GM12864 (cell line): ENCODE results near the gene TAS2R60.

Source experiments
- DNase-seq: peaks from one replicate; pipeline ENCODE4 v3.0.0-alpha.2; 2011; ENCODE audit warnings: low read depth
- H3K4me3 ChIP-seq: 2 replicates; pipeline ENCODE4 v1.5.1; 2011; ENCODE audit warnings: mild to moderate bottlenecking, low read depth, low read length, control low read depth
- TF ChIP-seq, protein P1 (sequence below): IDR thresholded peaks from 2 replicates; pipeline ENCODE4 v1.5.1; 2011; ENCODE audit warnings: low read depth, mild to moderate bottlenecking, moderate library complexity, low read length, control low read depth, inconsistent platforms; ENCODE audit errors: missing control alignments

TAS2R60 gene

DNA sequence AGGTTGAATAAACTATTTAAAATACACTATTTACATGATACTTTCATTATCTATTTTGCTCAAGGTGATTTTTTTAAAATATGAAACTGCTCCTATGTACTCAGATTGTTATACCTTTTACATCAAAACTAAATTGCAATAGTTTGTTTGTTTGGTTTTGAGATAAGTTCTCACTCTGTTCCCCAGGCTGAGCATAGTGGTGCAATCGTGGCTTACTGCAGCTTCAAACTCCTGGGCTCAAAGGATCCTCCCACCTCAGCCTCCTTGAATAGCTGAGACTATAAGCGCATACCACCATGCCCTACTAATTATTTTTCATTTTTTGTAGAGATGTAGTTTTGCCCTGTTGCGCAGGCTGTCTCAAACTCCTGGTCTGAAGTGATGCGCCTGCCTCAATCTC is 12.7 kb downstream of the TAS2R60 start:
- DNase-seq = no peak
- TF ChIP-seq, protein P1, sequence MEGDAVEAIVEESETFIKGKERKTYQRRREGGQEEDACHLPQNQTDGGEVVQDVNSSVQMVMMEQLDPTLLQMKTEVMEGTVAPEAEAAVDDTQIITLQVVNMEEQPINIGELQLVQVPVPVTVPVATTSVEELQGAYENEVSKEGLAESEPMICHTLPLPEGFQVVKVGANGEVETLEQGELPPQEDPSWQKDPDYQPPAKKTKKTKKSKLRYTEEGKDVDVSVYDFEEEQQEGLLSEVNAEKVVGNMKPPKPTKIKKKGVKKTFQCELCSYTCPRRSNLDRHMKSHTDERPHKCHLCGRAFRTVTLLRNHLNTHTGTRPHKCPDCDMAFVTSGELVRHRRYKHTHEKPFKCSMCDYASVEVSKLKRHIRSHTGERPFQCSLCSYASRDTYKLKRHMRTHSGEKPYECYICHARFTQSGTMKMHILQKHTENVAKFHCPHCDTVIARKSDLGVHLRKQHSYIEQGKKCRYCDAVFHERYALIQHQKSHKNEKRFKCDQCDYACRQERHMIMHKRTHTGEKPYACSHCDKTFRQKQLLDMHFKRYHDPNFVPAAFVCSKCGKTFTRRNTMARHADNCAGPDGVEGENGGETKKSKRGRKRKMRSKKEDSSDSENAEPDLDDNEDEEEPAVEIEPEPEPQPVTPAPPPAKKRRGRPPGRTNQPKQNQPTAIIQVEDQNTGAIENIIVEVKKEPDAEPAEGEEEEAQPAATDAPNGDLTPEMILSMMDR = no peak
- H3K4me3 ChIP-seq = no peak overlapping the region

DNA sequence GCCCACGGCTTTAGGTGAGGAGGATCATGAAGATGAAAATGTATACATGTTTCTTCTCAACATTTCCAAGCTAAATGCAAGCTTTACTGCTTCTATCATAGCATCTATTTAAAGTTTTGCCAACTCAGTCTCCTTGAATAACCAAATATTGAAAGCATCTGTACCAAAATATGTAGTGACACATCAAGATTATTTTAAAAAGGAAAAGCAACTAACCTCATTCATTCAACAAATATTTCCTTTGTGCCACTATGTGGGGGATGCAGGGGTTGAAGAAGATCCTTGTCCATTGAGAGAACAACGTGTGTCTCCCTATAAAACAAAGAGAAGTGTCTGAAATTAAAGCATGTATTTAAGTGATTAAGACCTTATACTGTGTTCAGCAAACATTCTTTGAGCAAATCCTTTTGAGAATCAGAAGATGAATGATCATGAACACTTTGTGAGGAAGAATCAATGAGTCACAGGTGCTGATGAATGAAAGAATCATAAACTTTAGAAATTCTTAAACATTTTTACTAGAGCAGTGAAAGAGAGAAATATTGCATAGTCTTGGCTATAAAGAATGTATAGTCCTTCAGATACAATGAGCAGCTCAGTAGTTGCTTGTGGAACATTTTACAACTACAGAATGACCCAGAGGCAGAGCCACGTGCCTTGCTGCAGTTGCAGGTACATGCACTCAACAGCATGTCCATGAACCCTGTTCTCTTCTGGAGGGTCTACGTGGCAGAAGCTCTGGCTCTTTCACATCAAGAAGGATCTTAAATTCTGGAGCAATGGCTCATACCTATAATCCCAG is 13.9 kb downstream of the TAS2R60 start:
- no peak overlapping the region for H3K4me3 ChIP-seq
- TF ChIP-seq, protein P1 = no peak
- no peak for DNase-seq

DNA sequence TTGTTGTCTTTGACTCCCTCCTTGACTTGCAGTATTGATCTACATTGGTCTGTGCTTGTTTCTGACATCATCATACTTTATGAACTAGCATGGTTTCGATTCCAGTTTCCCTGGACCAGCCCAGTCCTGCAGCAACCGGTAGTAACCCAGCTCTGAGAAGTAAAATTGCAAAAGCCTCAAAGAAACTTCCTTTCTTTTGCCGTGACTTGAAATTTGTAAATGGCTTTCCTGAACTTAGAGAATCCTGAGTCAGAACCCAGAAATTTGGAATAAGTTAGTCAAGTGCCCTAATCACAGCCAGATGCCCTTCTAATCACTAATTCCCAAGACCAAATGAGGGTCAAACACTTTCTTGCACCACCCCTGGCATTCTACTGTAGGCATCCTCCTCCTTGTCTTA is 15.0 kb downstream of the TAS2R60 start:
- no peak for DNase-seq
- TF ChIP-seq, protein P1 = no peak
- no peak overlapping the region for H3K4me3 ChIP-seq

DNA sequence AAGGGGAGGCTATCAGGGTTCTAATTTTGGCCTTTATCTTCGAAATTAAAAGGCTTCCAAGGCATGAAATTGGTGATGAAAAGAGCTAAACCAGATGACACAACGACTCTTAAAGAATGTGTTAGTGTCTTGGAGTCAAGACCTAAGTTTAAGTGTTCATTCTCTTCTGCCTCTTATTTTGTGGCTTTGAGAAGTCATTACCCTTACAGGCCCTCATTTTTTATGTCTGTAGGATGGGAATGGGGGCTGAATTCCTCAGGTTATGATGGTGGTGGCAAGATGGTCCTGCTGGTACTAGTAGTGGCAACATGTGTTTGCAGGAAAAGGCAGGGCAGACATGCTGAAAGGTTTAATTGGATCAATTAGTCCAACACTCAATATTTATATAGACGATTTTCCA is 15.4 kb downstream of the TAS2R60 start:
- H3K4me3 ChIP-seq = no peak overlapping the region
- DNase-seq = no peak
- TF ChIP-seq, protein P1 = no peak

DNA sequence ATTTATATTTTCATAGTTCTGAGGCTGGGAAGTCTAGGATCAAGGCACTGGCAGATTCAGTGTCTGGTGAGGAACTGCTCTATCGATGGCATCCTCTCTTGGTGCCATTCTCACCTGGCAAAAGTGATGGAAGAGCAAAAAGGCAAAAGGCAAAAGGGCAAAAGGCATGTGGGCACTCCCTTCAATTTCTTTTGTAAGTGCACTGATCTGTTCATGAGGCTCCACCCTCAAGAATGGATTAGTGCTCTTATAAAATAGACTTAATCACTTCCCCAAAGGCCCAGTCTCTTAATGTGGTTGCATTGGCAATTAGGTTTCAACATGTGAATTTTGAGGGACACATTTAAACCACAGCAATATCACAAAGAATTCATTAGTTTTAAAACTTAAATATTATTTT is 16.1 kb downstream of the TAS2R60 start:
- TF ChIP-seq, protein P1 = no peak
- no peak overlapping the region for H3K4me3 ChIP-seq
- no peak for DNase-seq

DNA sequence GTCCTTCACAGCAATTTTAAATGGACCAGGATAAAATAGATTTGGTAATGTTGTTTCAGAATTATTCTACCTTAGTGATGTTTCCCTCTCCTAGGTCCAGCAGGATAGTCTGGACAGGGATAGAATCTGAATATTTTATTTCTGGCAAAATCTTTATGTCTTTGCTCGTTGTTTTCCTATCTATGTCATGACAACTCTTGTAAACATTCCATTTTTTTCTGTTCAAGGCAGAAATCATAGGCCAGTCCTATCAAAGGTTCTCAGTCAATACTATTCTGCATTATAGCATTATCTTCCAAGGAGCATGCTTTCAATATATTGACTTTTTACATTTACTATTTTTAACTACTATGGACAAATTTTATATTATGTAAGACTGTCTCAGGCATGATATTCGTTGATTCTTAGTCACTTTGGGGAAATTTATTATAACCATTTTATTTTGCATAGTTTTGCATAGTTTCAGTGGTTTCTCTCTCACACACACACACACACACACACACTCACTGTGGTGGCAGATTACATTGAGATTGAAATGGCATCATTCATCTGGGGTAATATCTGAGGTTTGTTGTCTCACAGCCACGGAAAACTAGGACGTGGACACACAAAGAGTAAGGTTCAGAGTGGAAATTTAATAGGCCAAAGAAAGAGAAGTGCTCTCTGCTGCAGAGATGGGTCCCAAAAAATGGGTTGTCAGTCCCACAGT is 17.2 kb downstream of the TAS2R60 start:
- TF ChIP-seq, protein P1 = no peak
- no peak for DNase-seq
- no peak overlapping the region for H3K4me3 ChIP-seq
